ENCODE measurements around the gene FAM117A.

The FAM117A gene, protein sequence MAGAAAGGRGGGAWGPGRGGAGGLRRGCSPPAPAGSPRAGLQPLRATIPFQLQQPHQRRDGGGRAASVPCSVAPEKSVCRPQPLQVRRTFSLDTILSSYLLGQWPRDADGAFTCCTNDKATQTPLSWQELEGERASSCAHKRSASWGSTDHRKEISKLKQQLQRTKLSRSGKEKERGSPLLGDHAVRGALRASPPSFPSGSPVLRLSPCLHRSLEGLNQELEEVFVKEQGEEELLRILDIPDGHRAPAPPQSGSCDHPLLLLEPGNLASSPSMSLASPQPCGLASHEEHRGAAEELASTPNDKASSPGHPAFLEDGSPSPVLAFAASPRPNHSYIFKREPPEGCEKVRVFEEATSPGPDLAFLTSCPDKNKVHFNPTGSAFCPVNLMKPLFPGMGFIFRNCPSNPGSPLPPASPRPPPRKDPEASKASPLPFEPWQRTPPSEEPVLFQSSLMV

GRCh38 chr17:49763735-49764558, at the start of gene FAM117A:
Gene FAM117A, minus strand, starts transcription at chr17:49764131. Its CDS starts 44 bp downstream, at chr17:49764087.
- DNase-seq (ENCODE audit: low read depth, low spot score): peak; percentile 100

DNA sequence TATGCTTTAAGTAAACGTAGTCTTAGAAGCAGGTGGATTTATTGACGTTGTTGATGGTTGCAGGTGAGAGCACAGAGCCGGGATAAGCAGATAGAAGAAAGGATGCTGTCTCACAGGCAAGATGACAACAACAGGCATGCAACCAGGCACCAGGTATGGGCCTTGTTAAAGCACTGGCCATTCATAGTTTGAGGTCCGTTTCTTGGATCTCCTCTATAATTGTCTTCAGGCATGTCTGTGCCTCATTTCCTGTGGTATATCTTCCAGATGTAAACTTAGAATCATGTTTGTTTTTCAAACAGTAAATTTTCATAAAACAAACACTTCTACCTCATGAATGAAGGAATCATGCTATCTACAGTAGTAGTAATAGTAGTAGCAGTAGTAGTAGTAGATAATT, 45.1 kb upstream of the FAM117A start:
- DNase-seq (ENCODE audit: low read depth, low spot score): no peak

DNA sequence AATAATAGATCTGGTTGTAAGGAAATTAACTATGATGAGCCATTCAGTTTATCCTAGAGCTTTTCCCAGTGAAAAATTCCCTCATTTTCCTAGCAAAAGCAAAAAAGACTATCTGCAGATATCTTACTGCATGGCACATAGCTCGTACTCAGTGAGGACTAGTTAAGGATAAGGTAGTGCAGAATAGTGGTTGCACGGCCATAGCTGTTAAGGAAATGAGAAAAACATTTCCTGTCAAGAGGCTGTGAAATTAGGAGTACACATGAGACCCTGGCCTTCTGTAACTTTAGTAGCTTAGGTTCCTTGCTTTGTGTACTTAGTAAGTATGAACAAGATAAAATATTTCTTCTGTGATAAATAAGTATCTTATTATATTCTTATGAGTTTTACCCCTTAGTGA, 34.8 kb upstream of the FAM117A start:
- DNase-seq (ENCODE audit: low read depth, low spot score): no peak

DNA sequence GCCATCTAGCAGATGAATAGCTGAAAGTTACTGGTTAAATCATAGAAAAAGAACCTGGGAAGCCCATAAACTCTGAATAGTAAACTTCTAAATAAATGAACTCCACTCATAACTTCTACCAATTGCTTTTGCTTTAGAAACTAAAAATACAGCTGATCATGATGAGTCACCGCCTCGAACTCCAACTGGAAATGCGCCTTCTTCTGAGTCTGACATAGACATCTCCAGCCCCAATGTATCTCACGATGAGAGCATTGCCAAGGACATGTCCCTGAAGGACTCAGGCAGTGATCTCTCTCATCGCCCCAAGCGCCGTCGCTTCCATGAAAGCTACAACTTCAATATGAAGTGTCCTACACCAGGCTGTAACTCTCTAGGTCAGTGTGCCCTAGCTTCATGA, 34.3 kb upstream of the FAM117A start:
- no peak for DNase-seq (ENCODE audit: low read depth, low spot score)

- no peak for DNase-seq (ENCODE audit: low read depth, low spot score)
Observed at GRCh38 chr17:49795372-49795771, 31.4 kb upstream of the FAM117A start.

DNA sequence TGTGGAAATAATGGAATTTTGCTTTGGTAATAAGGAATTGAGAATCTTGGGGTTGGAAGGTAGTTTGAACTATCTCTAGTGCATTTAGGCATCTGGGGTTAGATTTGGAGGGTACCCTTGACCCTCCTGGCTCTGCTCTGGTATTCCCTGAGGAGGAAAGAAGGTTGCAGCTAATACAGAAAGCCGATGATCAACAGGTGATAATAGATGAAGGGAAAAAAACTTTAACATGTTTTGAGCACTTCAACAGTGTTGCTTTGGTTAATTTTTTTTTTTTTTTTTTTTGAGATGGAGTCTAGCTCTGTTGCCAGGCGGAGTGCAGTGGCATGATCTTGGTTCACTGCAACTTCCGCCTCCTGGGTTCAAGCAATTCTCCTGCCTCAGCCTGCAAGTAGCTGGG, 29.4 kb upstream of the FAM117A start:
- no peak for DNase-seq (ENCODE audit: low read depth, low spot score)

- DNase-seq (ENCODE audit: low read depth, low spot score): no peak
Observed at GRCh38 chr17:49789243-49789578, 25.3 kb upstream of the FAM117A start.

GRCh38 chr17:49788478-49789242, 24.7 kb upstream of the FAM117A start, which contains the start of gene KAT7:
Gene KAT7, plus strand, starts transcription at chr17:49788681. Its CDS starts 154 bp downstream, at chr17:49788835.
- peak; percentile 100 for DNase-seq (ENCODE audit: low read depth, low spot score)

DNA sequence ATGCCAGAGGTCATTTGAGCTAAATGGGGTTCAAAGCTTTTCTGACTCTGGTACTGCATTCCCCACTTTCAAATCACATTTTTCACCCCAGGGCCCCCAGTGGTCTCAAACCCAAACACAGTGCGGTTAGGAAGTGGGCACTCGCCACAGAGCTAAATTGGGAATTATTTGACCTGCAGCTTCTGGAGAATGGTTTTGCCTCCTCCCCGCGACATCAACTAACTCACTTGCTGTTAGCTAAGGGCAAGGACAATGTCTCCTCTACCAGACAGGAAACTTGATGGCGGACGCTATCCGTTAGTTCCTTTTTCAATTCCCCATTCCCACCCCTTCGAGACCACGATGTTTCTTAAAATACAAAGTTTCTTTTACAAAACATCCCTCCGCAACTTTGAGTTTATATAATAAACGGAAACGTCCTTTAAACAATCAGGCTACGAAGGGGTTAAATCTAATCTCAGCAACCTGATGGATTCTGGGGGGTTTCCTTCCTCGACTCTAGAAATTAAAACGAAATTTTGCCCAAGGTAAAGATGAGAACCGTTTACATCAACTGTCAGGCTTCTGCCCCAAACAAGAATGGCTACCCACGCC, 24.1 kb upstream of the FAM117A start:
- DNase-seq (ENCODE audit: low read depth, low spot score): no peak

- DNase-seq (ENCODE audit: low read depth, low spot score): no peak
Observed at GRCh38 chr17:49784636-49785035, 20.7 kb upstream of the FAM117A start.

GRCh38 chr17:49783791-49784190, 19.9 kb upstream of the FAM117A start:
- no peak for DNase-seq (ENCODE audit: low read depth, low spot score)

GRCh38 chr17:49783071-49783715, 19.3 kb upstream of the FAM117A start:
- DNase-seq (ENCODE audit: low read depth, low spot score): no peak

- no peak for DNase-seq (ENCODE audit: low read depth, low spot score)
Observed at GRCh38 chr17:49779739-49780231, 15.9 kb upstream of the FAM117A start.

DNA sequence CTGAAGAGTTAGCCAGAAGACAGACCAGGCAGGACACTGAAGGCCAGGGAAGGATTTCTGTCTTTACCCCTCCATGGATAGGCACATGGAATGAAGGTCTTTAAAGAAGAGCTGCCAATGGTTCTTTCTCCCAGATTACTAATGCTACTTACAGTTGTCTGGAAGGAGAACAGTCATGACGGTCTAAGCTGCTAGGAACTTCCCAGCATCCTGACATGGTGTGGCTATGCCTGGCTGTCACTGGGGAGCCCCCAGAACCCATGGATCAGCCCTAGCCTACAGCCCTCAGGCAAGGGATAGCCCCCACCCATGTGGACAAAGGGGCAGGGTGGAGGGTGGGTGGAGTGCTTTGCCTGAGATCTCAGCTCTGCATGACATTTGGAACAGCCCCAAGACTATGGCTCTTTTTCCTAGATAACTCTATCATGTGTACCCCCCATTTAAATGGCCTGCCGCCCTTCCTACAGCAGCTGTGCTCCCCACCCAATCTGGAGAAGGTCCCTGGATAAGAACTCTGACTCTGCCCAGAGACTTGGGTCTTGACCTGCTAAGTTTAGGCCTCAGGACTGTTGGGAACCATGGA, 15.3 kb upstream of the FAM117A start:
- DNase-seq (ENCODE audit: low read depth, low spot score): no peak

DNA sequence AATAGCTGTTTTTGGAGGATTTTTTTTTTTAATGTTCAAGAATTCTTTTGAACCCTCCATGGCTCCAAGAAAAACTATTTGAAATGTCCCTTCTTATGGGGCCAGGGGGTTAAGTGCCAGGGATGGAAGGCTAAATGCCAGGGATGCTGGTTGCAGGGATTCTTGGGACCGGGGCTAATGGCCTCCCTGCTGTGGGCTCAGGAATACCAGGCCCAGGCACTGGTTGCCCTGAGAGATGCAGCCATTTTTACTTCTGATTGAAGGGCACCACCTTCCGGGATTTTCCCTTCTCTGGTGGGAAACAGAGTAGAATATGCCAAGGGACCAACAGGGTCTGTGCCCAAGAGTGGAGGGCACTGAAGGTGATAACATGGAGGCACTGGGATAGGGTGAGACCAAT, 13.6 kb upstream of the FAM117A start:
- no peak for DNase-seq (ENCODE audit: low read depth, low spot score)

DNA sequence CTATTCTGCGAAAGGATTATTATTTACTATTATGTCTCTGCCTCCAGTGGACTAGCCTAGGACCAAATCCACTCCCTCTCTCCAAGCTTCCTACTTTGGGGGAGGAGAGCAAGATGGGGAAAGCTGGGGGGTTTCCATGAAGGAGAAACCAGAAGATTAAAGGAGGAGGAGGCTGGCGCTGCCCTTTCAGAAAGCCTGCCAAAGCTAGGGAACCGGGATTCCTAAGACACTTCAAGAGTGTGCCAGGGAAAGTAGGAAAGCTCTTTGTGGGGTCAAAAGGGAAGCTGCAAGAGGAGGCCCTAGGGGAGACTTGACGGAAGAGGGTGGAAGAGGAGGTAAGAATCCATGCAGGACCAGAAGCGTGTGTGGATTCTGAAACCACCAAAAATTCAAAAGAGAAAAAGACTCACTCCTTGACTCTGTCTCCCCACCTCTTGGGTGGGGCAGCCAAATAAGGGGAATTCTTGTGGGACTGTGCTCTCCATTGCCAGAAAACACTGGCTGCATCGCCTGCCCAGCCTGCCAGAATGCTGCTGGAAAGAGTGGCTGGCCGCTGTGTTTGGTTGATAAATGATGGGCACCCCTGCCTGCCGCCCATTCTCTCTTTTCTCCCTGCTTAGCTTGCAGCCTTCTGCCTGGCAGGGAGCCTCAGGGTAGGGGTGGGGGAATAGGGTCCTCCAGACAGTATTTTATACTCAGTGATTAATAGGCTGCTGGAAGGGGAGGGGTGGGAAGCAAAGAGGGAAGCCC, 12.8 kb upstream of the FAM117A start:
- no peak for DNase-seq (ENCODE audit: low read depth, low spot score)

GRCh38 chr17:49775546-49776260, 11.8 kb upstream of the FAM117A start:
- DNase-seq (ENCODE audit: low read depth, low spot score): peak; percentile 53

DNA sequence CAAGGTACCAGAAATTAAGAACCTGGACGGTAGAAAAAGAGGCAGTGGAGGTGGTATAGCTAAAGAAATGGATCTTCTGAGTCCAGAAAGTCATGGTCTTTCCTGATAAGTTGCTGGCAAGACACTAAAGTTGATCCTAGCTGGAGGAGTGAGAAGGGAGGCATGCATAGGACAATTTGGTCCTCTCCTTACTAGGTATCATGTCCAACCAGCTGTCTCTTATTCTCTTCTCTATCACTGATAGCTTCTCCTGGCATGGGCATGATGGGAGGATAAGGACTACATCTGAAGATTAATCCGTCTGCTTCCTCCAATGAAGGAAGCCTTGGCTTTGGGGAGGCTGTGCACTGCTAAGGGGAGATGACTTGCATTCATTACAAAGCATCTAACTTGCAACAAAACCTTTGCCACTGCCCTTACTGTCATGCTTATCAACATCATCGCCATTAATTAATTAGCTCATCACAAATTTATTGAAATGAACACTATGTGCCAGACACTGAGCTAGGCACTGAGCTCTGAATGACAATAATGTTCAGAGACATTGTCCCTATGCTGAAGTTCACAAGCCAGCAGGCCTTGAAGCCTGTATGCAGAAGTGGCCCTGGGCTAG, 3.1 kb upstream of the FAM117A start:
- no peak for DNase-seq (ENCODE audit: low read depth, low spot score)
